Measurements from ENCODE around the gene LAD1. TPM values are rescaled to one million over a fixed set of nuclear protein-coding genes. Genes with fewer than 3 reads are reported as not detected.

The LAD1 gene
- polyA plus RNA-seq, 1 donor from 2014 or later: not detected

- Histone ChIP-seq H3K79me2 (replicated peaks; ENCODE audit: insufficient read depth, low read length) (no peaks in the 10 kb centered on the region), H3K27me3 (ENCODE audit: insufficient read depth, low read depth, low read length) (no peaks in the 10 kb centered on the region), H3K9ac (ENCODE audit: low read length) (no peak overlapping the region), H3K36me3 (ENCODE audit: insufficient read depth, low read length) (no peaks in the 10 kb centered on the region), H3K9me3 (ENCODE audit: low read length) (no peaks in the 10 kb centered on the region), H4K20me1 (ENCODE audit: insufficient read depth) (no peaks in the 10 kb centered on the region), H3F3A (ENCODE audit: insufficient read depth, low read length, poor library complexity, severe bottlenecking) (no peaks in the 10 kb centered on the region), H3K27ac (ENCODE audit: low read length) (no peak overlapping the region), H3K4me2 (ENCODE audit: low read length) (no peak overlapping the region), H2AFZ (ENCODE audit: low read depth, low read length) (no peak overlapping the region), H3K9me2 (ENCODE audit: insufficient read depth, low read length) (no peaks in the 10 kb centered on the region), H3K4me3 (ENCODE audit: low read length) (no peak overlapping the region)
- TF ChIP-seq MXI1 (conservative IDR thresholded peaks at IDR 0.05; ENCODE audit: poor library complexity, severe bottlenecking) (no peak), EP300 (conservative IDR thresholded peaks at IDR 0.05; ENCODE audit: poor library complexity, severe bottlenecking) (no peak), TAF1 (IDR thresholded peaks at IDR 0.05; ENCODE audit: low read depth) (no peak), RAD21 (conservative IDR thresholded peaks at IDR 0.05) (no peak), SMC3 (conservative IDR thresholded peaks at IDR 0.05; ENCODE audit: poor library complexity) (no peak), EZH2 (IDR thresholded peaks at IDR 0.05; ENCODE audit: borderline replicate concordance, insufficient read depth, low read length, poor library complexity, severe bottlenecking) (no peak), POLR2AphosphoS5 (IDR thresholded peaks at IDR 0.05) (no peak)
- TF ChIP-seq, protein P1, sequence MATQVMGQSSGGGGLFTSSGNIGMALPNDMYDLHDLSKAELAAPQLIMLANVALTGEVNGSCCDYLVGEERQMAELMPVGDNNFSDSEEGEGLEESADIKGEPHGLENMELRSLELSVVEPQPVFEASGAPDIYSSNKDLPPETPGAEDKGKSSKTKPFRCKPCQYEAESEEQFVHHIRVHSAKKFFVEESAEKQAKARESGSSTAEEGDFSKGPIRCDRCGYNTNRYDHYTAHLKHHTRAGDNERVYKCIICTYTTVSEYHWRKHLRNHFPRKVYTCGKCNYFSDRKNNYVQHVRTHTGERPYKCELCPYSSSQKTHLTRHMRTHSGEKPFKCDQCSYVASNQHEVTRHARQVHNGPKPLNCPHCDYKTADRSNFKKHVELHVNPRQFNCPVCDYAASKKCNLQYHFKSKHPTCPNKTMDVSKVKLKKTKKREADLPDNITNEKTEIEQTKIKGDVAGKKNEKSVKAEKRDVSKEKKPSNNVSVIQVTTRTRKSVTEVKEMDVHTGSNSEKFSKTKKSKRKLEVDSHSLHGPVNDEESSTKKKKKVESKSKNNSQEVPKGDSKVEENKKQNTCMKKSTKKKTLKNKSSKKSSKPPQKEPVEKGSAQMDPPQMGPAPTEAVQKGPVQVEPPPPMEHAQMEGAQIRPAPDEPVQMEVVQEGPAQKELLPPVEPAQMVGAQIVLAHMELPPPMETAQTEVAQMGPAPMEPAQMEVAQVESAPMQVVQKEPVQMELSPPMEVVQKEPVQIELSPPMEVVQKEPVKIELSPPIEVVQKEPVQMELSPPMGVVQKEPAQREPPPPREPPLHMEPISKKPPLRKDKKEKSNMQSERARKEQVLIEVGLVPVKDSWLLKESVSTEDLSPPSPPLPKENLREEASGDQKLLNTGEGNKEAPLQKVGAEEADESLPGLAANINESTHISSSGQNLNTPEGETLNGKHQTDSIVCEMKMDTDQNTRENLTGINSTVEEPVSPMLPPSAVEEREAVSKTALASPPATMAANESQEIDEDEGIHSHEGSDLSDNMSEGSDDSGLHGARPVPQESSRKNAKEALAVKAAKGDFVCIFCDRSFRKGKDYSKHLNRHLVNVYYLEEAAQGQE (IDR thresholded peaks at IDR 0.05; ENCODE audit: borderline replicate concordance): no peak
- TF ChIP-seq, protein P2, sequence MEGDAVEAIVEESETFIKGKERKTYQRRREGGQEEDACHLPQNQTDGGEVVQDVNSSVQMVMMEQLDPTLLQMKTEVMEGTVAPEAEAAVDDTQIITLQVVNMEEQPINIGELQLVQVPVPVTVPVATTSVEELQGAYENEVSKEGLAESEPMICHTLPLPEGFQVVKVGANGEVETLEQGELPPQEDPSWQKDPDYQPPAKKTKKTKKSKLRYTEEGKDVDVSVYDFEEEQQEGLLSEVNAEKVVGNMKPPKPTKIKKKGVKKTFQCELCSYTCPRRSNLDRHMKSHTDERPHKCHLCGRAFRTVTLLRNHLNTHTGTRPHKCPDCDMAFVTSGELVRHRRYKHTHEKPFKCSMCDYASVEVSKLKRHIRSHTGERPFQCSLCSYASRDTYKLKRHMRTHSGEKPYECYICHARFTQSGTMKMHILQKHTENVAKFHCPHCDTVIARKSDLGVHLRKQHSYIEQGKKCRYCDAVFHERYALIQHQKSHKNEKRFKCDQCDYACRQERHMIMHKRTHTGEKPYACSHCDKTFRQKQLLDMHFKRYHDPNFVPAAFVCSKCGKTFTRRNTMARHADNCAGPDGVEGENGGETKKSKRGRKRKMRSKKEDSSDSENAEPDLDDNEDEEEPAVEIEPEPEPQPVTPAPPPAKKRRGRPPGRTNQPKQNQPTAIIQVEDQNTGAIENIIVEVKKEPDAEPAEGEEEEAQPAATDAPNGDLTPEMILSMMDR (IDR thresholded peaks at IDR 0.05; ENCODE audit: poor library complexity, severe bottlenecking): no peak
These were observed 44.6 kb upstream of the LAD1 start for GRCh38 chr1:201443747-201444146.

GRCh38 chr1:201436969-201437368, 37.8 kb upstream of the LAD1 start:
- Histone ChIP-seq H2AFZ (ENCODE audit: low read depth, low read length) (no peak overlapping the region), H3F3A (ENCODE audit: insufficient read depth, low read length, poor library complexity, severe bottlenecking) (no peaks in the 10 kb centered on the region), H3K4me3 (ENCODE audit: low read length) (no peak overlapping the region), H3K36me3 (ENCODE audit: insufficient read depth, low read length) (no peaks in the 10 kb centered on the region), H4K20me1 (ENCODE audit: insufficient read depth) (no peaks in the 10 kb centered on the region), H3K9me2 (ENCODE audit: insufficient read depth, low read length) (no peaks in the 10 kb centered on the region), H3K27me3 (ENCODE audit: insufficient read depth, low read depth, low read length) (no peaks in the 10 kb centered on the region), H3K27ac (ENCODE audit: low read length) (no peak overlapping the region), H3K9ac (ENCODE audit: low read length) (no peak overlapping the region), H3K4me2 (ENCODE audit: low read length) (no peak overlapping the region), H3K9me3 (ENCODE audit: low read length) (no peaks in the 10 kb centered on the region), H3K79me2 (replicated peaks; ENCODE audit: insufficient read depth, low read length) (no peaks in the 10 kb centered on the region)
- TF ChIP-seq, protein P2 (IDR thresholded peaks at IDR 0.05; ENCODE audit: poor library complexity, severe bottlenecking): no peak
- TF ChIP-seq EP300 (conservative IDR thresholded peaks at IDR 0.05; ENCODE audit: poor library complexity, severe bottlenecking) (no peak), RAD21 (conservative IDR thresholded peaks at IDR 0.05) (no peak), TAF1 (IDR thresholded peaks at IDR 0.05; ENCODE audit: low read depth) (no peak)
- TF ChIP-seq, protein P1 (IDR thresholded peaks at IDR 0.05; ENCODE audit: borderline replicate concordance): no peak

Measured in neural cell (in vitro differentiated cells).